Stimulated activated CD8-positive, alpha-beta memory T cell treated with anti-CD3 and anti-CD28 coated beads, Interleukin-7, amount 100 ng/mL, for 48 hours (primary cell): ENCODE data around the gene GLCE.

Experiments
- DNase-seq, 2 donors: peaks; one replicate each; pipeline ENCODE4 v3.0.0-alpha.2; 2020; ENCODE audit warnings: low read depth in 1 of 2; ENCODE audit errors: extremely low read depth in 1 of 2

GLCE gene

GRCh38 chr15:69194854-69195253, 34.4 kb downstream of the GLCE start:
- no peak for DNase-seq

DNA sequence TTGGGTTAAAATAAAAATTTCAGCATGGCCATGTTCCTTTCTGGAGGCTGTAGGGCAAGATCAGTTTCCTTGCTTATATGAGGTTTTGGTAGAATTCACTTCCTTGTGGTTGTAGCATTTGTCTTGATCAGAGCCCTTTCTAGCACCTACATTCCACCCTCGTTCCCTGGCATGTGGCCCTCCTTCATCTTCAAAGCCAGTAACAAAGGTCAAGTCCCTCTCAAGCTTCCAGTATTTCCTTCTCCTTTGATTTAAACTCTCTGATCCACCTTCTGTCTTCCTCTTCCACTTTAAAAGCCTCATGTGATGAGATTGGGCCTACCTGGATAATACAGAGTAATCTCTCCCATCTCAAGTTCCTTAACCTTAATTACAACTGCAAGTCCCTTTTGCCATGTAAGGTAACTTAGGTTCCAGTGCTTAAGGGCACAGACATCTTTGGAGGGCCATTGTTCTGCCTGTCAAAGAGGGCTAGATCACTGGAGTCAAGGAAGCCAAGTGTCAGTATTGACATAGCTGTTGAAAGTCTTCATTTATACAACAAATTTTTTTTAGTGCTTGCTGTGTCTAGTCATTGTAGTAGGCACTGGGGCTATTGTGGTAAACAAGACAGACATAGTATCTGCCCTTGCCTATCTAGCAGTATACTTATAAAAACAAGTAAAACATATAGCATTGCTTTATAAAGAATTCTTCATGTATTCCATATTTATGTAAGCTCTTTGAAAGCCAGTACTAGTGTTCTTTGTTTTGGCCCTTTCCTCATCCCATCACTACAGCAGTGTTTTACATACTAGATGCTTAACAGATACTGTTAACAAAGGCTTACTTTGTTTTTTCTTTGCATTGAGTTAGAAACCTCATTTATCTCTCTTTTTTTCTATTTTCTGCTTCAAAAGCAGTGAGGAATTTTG, 40.7 kb downstream of the GLCE start:
- no peak for DNase-seq

- DNase-seq = no peak
Observed at GRCh38 chr15:69206079-69206478, 45.6 kb downstream of the GLCE start.

- DNase-seq = no peak
Observed at GRCh38 chr15:69209661-69210060, 49.2 kb downstream of the GLCE start.

- no peak for DNase-seq
Observed at GRCh38 chr15:69210574-69210973, 50.1 kb downstream of the GLCE start.

DNA sequence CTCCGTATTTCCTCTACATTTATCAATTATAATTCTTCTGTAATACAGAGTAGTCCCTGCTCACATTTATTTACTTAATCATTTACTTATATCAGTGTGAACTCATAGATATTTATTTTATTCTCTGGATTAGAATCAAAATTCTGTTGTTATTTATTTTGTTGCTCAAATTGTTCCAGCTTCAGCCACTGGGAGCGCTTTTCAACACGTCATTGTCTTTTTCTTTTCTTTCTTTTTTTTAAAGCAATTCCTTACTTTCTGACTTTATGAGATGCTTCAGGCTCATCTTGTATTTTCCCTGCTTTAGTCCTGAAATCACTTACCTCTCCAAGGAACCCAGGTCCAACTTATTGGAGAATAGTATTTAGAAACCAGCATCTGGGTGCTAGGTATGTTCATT, 53.4 kb downstream of the GLCE start:
- no peak for DNase-seq

DNA sequence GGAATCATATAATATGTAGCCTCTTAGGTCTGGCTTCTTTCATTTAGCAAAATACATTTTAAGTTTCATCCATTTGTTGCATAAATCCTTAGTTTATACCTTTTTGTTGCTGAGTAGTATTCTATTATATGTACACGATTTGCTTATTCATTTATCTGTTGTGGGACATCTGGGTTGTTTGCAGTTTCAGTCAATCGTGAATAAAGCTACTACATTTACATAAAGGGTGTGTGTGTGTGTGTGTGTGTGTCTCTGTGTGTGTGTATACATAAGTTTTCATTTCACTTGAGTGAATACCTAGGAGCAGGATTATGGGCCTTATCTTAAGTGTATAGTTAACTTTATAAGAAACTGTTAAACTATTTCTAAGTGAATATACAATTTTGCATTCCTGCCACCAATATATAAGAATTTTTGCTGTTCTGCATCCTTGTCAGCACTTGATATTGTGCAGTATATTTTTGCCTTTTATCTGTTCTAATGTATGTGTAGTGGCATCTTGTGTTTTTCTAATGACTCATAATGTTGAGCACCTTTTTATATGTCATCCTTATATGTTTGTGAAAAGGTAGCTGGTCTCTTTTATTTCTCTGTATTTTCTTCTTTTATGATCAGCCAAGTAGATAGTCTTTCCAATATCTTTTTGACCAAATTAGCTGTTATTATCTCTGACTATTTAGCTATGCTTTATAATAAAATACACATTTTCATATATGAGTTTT, 55.0 kb downstream of the GLCE start:
- no peak for DNase-seq

DNA sequence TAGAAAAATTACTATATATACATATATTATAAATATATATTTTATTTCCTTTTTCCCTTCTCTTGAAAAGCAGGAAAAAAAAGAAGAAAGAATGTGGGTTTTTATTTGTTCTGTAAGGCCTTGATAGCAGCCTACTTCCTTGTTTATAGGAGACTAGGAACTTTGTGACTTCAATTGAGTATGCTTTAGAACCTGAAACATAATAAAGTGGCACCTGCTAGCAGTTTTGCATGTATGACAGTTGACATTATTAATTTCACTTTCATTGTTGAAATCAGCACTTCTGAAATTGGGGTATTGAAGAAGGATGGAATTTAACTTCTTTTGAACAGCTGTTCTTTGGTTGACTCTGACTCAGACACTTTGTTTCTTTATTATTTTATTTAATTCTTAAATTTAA, 56.9 kb downstream of the GLCE start:
- DNase-seq = no peak

DNA sequence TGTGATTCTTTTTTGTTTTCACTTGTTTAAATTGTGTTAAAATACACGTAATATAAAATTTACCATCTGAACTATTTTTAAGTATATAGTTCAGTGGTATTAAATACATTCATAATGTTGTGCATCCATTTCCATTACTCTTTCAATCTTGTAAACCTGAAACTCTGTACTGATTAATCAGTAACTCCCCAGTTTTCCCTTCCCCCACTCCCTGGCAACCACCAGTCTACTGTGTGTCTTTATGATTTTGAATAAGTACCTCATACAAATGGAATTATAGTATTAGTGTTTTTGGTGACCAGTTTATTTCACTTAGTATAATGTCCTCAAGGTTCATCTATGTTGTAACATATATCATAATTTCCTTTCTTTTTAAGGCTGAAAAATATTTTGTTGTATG, 59.3 kb downstream of the GLCE start:
- no peak for DNase-seq

- no peak for DNase-seq
Observed at GRCh38 chr15:69222002-69222474, 61.6 kb downstream of the GLCE start.

DNA sequence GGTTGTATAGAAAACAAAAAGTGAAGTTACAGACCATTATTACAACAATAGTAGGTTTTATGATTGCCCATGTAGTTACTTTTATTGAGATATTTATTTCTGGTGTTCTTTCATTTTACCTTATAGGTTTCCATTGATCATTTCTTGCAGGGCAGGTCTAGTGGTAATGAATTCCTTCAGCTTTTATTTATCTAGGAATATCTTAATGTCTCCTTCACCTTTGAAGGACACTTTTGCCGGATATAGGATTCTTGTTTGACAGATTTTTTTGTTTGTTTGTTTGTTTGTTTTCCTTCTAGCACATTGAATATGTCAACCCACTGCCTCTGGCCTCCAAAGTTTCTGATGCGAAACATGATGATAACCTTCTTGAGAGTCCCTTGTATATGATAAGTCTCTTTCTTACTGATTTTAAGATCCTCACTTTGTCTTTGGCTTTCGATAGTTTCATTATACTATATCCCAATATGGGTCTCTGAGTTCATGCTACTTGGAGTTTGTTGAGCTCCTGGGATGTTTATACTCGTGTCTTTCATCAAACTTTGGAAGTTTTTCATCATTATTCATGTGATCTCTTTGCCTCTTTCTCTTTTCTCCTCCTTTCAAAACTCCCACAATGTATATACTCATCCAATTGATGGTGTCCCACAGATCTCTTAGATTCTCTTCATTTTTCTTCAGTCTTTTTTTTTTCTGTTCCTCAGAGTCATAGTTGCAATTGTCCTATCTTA, 62.8 kb downstream of the GLCE start:
- DNase-seq = no peak

- no peak for DNase-seq
Observed at GRCh38 chr15:69224383-69224782, 63.9 kb downstream of the GLCE start.

GRCh38 chr15:69225355-69226022, 65.1 kb downstream of the GLCE start:
- no peak for DNase-seq

GRCh38 chr15:69226023-69226355, 65.6 kb downstream of the GLCE start:
- DNase-seq = no peak

GRCh38 chr15:69232144-69232543, 71.7 kb downstream of the GLCE start:
- DNase-seq = no peak

- no peak for DNase-seq
Observed at GRCh38 chr15:69232765-69233164, 72.3 kb downstream of the GLCE start.

DNA sequence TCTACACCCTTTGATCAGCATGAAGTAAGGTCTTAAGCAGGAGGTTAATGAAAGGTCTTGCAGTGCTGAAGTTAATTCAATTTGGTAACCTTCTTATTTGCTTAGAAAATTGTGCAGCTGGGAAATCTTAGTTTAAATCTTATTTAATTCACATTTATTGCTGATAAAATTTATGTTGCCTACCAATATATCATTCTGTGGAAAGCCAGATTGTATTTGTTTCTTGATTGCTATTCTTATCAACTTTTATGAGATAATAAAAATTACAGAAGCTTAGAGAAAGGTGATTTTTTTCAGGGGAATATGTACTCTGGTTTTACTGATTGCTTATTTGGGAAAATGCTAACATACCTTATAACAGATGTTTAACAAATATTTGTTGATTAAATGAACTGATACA, 74.2 kb downstream of the GLCE start:
- no peak for DNase-seq

- no peak for DNase-seq
Observed at GRCh38 chr15:69236505-69236904, 76.1 kb downstream of the GLCE start.

- DNase-seq = no peak
Observed at GRCh38 chr15:69237718-69238117, 77.3 kb downstream of the GLCE start.

GRCh38 chr15:69244798-69245197, 84.4 kb downstream of the GLCE start:
- DNase-seq = no peak

GRCh38 chr15:69253156-69253555, 92.7 kb downstream of the GLCE start:
- no peak for DNase-seq
